HL-60 (cell line): ENCODE data around the gene EEIG2.

Experiments
- GABPA ChIP-seq: IDR thresholded peaks from 2 replicates; pipeline ENCODE4 v1.6.1; 2012; ENCODE audit warnings: low read depth
- POLR2AphosphoS5 ChIP-seq: IDR thresholded peaks from 2 replicates; pipeline ENCODE4 v1.6.1; 2012; ENCODE audit warnings: low read depth
- TF ChIP-seq, protein P1 (sequence below): IDR thresholded peaks from 2 replicates; pipeline ENCODE4 v1.6.1; 2012; ENCODE audit warnings: low read depth; ENCODE audit not compliant: insufficient replicate concordance
- TF ChIP-seq, protein P2 (sequence below): IDR thresholded peaks from one replicate; pipeline ENCODE4 v1.5.1; 2011; ENCODE audit warnings: low read length, control low read depth, inconsistent platforms; ENCODE audit not compliant: insufficient read depth

DNA sequence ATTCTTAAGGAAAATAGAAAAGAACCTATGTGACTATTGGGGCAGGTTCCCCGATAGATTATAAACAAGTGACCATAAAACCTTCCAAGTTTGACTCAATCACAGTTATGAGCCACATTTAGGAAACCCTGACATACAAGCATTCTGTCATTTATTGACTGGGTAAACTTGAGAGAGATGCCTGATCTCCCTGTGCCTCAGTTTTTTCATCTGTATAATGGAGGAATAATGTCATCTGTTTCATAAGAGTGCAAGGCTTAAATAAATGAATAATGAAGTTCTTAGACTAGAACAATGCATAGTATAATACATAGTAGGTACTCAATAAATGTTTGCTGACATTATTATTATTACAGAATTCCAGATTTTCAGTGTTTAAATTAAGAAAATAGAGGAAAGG lies 18.9 kb upstream of the EEIG2 start:
- TF ChIP-seq GABPA: no peak
- TF ChIP-seq, protein P1, sequence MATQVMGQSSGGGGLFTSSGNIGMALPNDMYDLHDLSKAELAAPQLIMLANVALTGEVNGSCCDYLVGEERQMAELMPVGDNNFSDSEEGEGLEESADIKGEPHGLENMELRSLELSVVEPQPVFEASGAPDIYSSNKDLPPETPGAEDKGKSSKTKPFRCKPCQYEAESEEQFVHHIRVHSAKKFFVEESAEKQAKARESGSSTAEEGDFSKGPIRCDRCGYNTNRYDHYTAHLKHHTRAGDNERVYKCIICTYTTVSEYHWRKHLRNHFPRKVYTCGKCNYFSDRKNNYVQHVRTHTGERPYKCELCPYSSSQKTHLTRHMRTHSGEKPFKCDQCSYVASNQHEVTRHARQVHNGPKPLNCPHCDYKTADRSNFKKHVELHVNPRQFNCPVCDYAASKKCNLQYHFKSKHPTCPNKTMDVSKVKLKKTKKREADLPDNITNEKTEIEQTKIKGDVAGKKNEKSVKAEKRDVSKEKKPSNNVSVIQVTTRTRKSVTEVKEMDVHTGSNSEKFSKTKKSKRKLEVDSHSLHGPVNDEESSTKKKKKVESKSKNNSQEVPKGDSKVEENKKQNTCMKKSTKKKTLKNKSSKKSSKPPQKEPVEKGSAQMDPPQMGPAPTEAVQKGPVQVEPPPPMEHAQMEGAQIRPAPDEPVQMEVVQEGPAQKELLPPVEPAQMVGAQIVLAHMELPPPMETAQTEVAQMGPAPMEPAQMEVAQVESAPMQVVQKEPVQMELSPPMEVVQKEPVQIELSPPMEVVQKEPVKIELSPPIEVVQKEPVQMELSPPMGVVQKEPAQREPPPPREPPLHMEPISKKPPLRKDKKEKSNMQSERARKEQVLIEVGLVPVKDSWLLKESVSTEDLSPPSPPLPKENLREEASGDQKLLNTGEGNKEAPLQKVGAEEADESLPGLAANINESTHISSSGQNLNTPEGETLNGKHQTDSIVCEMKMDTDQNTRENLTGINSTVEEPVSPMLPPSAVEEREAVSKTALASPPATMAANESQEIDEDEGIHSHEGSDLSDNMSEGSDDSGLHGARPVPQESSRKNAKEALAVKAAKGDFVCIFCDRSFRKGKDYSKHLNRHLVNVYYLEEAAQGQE: no peak
- TF ChIP-seq, protein P2, sequence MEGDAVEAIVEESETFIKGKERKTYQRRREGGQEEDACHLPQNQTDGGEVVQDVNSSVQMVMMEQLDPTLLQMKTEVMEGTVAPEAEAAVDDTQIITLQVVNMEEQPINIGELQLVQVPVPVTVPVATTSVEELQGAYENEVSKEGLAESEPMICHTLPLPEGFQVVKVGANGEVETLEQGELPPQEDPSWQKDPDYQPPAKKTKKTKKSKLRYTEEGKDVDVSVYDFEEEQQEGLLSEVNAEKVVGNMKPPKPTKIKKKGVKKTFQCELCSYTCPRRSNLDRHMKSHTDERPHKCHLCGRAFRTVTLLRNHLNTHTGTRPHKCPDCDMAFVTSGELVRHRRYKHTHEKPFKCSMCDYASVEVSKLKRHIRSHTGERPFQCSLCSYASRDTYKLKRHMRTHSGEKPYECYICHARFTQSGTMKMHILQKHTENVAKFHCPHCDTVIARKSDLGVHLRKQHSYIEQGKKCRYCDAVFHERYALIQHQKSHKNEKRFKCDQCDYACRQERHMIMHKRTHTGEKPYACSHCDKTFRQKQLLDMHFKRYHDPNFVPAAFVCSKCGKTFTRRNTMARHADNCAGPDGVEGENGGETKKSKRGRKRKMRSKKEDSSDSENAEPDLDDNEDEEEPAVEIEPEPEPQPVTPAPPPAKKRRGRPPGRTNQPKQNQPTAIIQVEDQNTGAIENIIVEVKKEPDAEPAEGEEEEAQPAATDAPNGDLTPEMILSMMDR: no peak
- no peak for TF ChIP-seq POLR2AphosphoS5
